ENCODE data around the gene RCBTB2. TPM values are rescaled to one million over a fixed set of nuclear protein-coding genes. Genes with fewer than 3 reads are reported as not detected.

Gene RCBTB2
- total RNA-seq, 1 experiment from 2014 or later: 11.7 TPM

GRCh38 chr13:48564056-48564455 is 31.2 kb upstream of the RCBTB2 start:
- Histone ChIP-seq H3K27me3 (ENCODE audit: insufficient read depth, low read length) (no peaks in the 10 kb centered on the region), H3K4me2 (ENCODE audit: insufficient read depth, insufficient read length, low read length) (no peak overlapping the region), H2BK5ac (ENCODE audit: insufficient read length, low read length) (no peak overlapping the region), H4K20me1 (ENCODE audit: control insufficient read depth, insufficient read depth, insufficient read length) (no peaks in the 10 kb centered on the region), H3K4ac (ENCODE audit: low read depth, low read length) (no peak overlapping the region), H2BK120ac (ENCODE audit: low read depth, low read length, poor library complexity, severe bottlenecking) (no peak overlapping the region), H2AFZ (ENCODE audit: low read length) (no peak overlapping the region), H3K27ac (ENCODE audit: insufficient read length, low read depth, low read length) (no peak overlapping the region), H3K23ac (ENCODE audit: insufficient read length, low read depth, low read length) (no peak overlapping the region), H4K8ac (replicated peaks; ENCODE audit: insufficient read length, low read depth, low read length) (no peak overlapping the region), H3K9ac (ENCODE audit: extremely low read depth, insufficient read length, low read length) (no peak overlapping the region), H3K79me1 (ENCODE audit: insufficient read depth, low read depth, low read length, poor library complexity, severe bottlenecking) (no peaks in the 10 kb centered on the region), H2BK15ac (ENCODE audit: low read depth, low read length) (no peak overlapping the region), H4K5ac (ENCODE audit: insufficient read length, low read depth, low read length) (no peak overlapping the region), H3K18ac (ENCODE audit: insufficient read length, low read depth, low read length) (no peak overlapping the region), H3T11ph (ENCODE audit: low read length) (no peak overlapping the region), H3K79me2 (ENCODE audit: insufficient read depth, low read length) (no peaks in the 10 kb centered on the region), H4K91ac (ENCODE audit: insufficient read length, low read depth, low read length) (no peak overlapping the region), H3K23me2 (ENCODE audit: insufficient read length, low read depth, low read length, poor library complexity, severe bottlenecking) (no peaks in the 10 kb centered on the region), H2BK20ac (ENCODE audit: low read depth, low read length, poor library complexity, severe bottlenecking) (no peak overlapping the region), H3K14ac (ENCODE audit: insufficient read depth, low read length) (no peak overlapping the region), H3K9me3 (ENCODE audit: control insufficient read depth, low read depth, low read length) (no peaks in the 10 kb centered on the region), H3K56ac (ENCODE audit: insufficient read length, low read depth, low read length) (no peak overlapping the region), H2AK5ac (ENCODE audit: insufficient read length, low read length) (no peak overlapping the region), H2BK12ac (ENCODE audit: insufficient read length, low read depth, low read length) (no peak overlapping the region), H3K4me1 (ENCODE audit: insufficient read depth, low read length) (no peaks in the 10 kb centered on the region; the same call in 1 of the 2 replicates)
- Mint-ChIP-seq H3K9me3 (no peaks in the 10 kb centered on the region), H3K4me3 (no peak overlapping the region), H3K4me1 (peaks cover 9 to 13% of the 10 kb centered on the region in 2 experiments), H3K27ac (no peak overlapping the region), H3K27me3 (ENCODE audit: low read depth) (no peaks in the 10 kb centered on the region), H3K36me3 (ENCODE audit: insufficient read depth in 1 of 3, low read depth in 3 of 3) (no peaks in the 10 kb centered on the region; a peak in 1 of 7 replicates)
- no CpG with 5 or more reads among the region's 3 CpGs for WGBS (ENCODE audit: extremely low coverage, insufficient read length, low lambda C conversion rate)
- no peak for DNase-seq
- no peak for TF ChIP-seq CTCF (conservative IDR thresholded peaks at IDR 0.05)

Measured in H9 (cell line).